ENCODE results near the gene TMEM229B.

TMEM229B gene

GRCh38 chr14:67487332-67487731, 1.2 kb downstream of the TMEM229B start:
- no peak for DNase-seq

GRCh38 chr14:67486890-67487289, 1.6 kb downstream of the TMEM229B start:
- DNase-seq: no peak

DNA sequence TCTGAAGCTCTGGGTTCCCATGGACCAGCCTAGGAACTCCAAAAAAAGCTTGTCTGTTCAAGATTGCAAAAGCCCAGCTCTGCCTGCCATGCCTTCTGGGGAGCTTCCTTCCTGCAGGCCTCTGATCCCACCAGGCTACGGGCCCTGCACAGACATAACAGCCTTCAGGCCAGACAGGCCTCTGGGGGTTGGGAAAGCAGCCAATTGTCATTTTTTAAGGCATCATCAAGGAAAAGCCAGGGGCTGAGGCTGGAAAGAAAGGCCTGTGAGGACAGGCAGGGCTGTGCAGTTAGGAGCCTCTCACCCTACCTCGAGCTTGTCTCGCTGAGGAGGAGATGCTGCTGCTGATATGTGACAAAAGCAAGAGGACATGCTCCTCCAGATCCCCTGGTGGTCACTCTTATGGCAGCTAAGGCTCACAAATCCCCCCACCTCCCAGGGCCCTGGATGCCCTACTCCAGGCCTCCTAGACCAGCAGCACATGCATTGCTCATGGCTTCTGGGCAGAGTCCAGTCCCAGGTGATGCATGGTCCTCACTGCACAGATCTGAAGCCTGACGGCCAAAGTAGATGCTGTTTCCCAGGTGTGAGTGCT, 2.9 kb downstream of the TMEM229B start:
- DNase-seq: no peak

- DNase-seq: peak in 2 of 51 donors; percentile 6 to 11
These were observed 4.8 kb downstream of the TMEM229B start for GRCh38 chr14:67483579-67484285.

GRCh38 chr14:67482231-67483164, 6.0 kb downstream of the TMEM229B start:
- DNase-seq: no peak

DNA sequence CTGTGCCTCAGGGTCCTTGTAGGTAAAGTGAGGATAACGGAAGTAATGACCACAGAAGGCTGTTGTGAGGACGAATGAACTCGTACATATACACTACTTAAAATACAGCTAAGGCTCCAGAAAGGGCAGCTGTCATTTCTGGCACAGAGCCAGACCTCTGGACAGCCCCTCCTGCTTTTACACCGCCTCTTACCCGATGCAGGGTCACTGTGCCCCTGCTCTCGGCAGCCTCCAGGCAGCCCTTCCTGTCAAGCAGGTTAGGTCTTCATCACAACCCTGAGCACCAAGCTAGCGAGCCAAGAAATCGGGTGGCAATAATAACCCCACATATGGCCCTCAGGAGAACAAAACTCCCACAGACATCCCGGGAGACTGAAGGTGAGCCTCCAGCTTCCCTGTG, 8.5 kb downstream of the TMEM229B start:
- DNase-seq: peak in 1 of 51 donors; percentile 3

DNA sequence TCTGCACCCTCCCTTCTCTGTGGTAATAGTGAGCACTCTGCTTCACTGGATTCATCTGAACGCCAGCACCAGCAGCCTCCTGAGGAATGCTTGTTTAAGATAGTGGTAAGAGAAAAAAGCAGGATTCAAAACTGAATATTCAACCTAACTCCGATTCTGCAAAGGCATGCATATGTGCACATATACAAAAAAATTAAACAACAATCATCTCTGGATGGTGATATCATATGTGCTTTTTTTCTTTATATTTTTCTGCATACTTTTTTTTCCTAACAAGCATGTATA, 9.8 kb downstream of the TMEM229B start:
- no peak for DNase-seq

DNA sequence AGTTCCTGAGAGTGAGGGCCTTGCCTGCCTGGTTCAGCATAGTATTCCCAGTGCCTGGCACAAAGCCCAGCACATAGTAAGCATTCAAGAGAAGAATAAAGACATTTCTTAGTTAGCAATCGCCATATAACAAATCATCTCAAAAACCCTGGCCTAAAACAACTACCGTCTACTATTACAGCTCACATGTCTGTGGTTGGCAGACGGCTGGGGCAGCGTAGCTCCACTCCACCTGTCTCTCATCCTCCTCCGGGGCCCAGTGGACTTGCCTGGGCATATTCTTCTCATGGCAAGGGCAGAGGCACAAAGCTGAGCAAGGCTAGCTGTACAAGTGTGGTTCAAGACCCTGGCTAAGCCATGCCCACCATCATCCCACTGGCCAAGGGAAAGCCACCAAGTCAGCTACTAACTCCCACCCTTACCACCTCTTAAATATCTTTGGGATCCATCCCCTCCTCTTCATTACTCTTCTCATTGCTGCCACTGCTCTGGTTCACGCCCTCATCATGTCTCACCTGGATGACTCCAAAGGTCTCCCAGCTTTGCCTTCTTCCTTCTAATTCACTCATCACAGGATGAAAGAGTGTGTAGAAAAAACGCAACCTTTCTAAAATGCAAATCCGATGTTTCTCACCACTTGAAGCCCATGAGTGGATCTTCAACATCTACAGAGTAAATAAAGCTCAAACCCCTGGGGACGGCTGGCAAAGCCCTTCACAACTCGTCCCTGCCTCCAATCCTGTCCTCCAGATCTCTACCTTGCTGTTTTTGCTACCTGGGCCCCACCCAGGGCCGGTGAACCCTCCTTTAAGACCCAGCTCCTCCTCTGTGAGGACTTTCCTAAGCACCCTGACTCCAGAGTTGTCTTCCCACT, 10.4 kb downstream of the TMEM229B start:
- DNase-seq: no peak

GRCh38 chr14:67474366-67474765, 14.2 kb downstream of the TMEM229B start:
- DNase-seq: no peak

- DNase-seq: no peak
These were observed 15.0 kb downstream of the TMEM229B start for GRCh38 chr14:67473290-67474082.

- no peak for DNase-seq
These were observed 15.8 kb downstream of the TMEM229B start for GRCh38 chr14:67472726-67473125.

- DNase-seq: no peak
These were observed 18.6 kb downstream of the TMEM229B start for GRCh38 chr14:67469954-67470353.

DNA sequence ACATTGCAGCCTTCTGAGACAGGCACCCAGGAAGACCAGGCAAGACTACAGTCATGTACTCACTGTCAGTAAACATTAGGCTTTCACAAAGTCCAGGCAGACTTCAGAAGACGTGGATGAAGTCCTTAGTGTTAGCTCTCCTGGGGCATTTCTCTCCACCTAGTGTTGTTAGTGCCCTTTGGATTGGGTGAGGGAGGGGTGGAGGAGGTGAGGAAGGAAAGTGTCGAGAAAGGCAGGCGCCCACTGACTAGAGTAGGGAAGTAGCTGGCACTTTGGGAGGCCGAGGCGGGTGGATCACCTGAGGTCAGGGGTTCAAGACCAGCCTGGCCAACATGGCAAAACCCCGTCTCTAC, 20.2 kb downstream of the TMEM229B start:
- DNase-seq: no peak

DNA sequence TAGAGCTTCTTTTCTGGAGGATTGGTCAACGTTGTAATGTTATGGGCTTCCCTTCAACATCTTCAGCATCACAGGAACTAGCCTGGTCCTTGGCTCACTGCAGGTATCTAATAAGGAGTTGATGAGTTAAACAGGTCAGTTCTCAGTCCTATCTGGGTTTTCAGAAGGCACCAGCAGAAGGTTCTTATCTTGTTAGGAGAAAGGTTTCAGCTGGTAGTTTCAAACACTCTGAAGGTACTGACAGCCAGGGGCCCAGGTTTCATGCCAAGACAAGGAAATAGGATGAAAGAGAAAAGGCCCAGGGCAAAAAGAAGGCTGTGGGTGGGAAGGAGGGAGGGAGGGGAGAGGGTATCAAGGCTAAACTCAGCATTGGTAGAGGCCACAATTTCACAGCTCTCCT, 21.4 kb downstream of the TMEM229B start:
- DNase-seq: no peak

- DNase-seq: no peak
These were observed 23.6 kb downstream of the TMEM229B start for GRCh38 chr14:67464879-67465278.

DNA sequence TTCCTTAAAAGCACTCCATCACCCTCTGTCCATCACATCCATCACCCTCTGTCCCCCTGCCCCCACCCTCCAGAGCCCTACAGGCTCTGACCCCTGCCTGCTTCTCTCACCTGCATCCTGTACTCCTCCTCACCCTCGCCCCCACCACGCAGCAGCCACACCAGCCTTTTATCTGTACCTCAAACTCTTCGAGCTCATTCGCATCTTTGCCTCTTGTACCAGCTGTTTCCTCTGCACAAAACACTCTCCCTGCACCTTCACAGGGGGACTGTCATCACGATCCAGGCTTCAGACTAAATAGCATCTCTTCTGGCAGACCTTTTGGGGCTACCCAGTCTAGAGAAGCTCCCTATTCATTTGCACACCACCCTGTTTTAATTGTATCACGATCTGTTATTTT, 24.1 kb downstream of the TMEM229B start:
- no peak for DNase-seq

DNA sequence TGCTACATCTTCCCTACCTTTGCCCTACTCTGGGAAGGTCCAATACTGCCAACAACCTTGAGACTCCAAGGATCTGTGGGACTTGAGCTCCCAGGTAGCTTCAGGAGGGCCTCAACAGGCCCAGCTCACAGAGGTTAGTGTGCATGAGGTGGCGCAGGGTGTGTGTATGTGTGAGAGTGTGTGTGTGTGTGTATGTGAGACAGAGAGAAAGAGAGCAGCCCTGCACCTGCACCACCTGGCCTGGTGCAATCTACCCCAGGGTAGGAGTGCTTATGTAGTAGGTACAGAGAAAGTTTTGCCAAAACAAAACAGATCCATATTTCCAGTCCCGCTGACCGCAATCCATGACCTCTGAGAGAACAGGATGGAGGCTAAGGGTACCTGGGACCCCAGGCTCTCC, 24.6 kb downstream of the TMEM229B start:
- no peak for DNase-seq

DNA sequence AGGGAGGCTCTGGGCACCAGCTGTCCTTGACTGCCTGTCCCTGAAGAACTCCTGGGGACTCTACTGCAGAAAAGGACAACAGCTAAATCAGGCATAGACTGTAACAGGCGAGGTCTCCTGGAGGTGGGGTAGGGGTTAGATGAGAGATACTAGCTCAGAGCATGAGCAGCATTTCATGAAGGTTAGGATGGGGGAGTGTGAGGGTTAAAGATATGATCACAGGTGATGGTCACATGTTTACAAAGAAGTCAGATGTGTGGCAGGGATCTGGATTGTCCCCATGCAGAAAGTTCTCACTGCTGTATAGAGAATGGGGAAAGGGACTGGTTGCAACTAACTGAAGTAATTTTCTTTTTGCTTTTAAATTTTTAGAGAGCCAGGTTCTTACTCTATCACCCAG, 26.5 kb downstream of the TMEM229B start:
- no peak for DNase-seq

DNA sequence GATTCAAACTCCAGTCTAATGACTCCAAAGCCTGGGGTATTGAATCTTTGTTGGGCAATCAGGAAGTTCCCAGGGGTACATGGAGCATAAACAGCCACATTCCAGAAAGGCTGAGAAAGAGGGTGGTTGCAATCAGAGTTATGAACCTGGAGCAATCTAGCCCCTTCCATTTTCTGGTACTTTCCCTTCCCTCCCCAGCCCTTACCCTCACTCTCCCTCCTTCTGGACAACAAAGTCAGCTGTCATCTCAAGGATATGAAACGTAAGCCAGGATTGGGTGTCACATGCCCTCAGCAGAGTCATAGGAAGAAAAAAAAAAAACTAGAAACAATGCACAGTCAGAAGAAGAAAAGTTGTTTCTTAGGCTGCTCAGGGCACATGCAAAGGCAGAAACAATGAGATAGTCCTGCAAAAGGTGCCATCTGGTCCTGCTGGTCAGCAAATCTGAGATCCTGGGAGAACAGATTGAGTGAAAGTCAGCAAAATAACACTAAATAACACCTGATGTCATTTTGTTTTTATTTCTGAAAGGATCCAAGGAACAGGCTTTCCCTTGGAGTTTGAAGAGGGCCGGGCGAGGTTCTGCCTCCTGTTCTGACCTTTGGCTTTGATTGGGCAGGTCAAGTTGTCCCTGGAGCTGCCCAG, 27.1 kb downstream of the TMEM229B start:
- DNase-seq: no peak

- DNase-seq: no peak
These were observed 29.2 kb downstream of the TMEM229B start for GRCh38 chr14:67459336-67459735.

Measured in hypothalamus (tissue), 51 donors.